Measurements from ENCODE around the gene HINT1.
"Not testable (repeated sequence)": the region's sequence is repeated elsewhere in the genome, so short reads cannot be mapped to it uniquely, and the experiment has no call there.

HINT1 gene

DNA sequence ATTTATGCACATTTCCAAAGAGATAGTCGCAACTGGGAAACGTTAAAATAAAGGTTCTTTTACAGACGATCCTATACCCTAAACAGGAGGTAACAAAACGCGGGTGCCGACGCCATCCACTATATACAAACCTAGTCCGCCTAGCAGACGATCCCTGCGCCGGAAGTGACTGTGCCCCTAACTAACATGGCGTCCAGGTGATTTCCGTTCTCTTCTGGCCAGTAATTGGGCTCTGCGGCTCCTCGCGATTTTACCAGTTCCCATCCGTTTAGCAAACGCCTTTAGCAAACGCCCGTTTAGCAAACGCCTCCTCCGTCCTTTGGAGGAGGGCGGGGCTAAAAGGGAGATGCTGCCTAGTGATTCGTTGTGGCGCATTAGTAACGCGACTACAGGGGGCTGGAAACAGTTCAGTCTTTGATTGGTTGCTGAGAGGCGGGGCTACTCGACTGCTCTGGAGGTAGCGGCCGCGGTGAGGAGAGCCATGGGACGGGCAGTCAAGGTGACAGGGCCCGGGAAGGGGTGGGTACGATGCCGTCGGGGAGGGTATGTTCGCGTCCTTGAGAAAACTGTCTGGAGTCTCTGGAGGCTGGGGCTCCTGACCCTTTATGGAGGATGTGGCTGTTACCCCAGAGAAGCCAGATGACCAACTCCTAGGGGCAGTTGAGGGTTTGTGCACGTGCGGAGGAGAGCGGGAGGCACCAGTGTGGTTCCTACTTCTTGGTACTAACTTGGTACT lies 5.7 kb upstream of the HINT1 start, which contains the start of gene LYRM7:
LYRM7 (plus strand) TSS at position 405 of the 736 bp plus-strand sequence; CDS start at position 482, 77 bp downstream.
- DNase-seq: peak; percentile 99

DNA sequence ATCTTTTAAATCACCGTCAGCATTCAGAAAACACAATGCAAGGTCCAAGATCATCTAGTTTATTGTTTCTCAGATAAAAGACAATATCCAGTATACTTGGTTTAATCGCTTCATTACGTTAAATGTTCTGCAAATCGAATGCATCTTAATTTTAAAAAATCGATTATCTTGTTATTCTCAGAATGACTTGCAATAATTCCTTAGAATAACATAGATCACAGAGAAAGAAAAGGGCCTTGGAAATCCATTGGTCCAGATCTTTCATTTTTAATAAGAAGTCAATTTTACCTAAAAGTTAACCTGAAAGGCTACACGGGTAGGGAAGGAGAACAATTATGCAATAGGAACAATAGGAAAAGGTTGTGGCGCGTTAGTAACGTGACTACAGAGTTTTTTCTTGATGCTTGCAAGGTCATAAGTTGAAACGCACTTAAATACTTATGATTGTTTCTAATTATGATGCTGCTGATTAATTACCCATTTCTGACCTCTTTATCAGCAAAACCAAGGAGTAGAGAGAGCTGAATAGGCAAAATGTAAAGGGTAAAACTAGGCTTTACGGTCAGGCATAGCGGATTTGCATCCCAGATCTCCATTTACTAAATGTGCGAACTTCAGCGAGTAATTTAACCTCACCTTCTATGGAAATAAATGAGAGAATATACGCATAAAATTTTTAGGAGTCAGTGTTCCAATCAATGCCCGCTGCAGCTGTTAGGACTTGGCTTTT lies 4.9 kb upstream of the HINT1 start:
- DNase-seq: no peak

DNA sequence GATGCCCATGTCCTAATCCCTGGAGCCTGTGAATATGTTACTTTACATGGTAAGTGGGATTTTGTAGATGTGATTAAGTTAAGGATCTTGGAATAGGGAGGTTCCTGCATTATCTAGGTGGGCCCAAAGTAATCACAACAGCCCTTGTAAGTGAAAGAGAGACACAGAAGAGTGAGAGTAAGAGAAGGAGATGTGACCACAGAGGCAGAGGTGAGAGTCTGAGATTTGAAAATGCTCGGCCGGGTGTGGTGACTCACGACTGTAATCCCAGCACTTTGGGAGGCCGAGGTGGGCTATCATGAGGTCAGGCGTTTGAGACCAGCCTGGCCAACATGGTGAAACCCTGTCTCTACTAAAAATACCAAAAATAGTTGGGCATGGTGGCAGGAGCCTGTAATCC lies 2.6 kb upstream of the HINT1 start:
- DNase-seq: no peak

GRCh38 chr5:131164191-131165118 lies 601 bp downstream of the HINT1 start:
- DNase-seq: peak; percentile 74

GRCh38 chr5:131163276-131164119 lies 1.6 kb downstream of the HINT1 start:
- peak; percentile 35 for DNase-seq

- no peak for DNase-seq
Measured at GRCh38 chr5:131160134-131160533, 4.9 kb downstream of the HINT1 start.

DNA sequence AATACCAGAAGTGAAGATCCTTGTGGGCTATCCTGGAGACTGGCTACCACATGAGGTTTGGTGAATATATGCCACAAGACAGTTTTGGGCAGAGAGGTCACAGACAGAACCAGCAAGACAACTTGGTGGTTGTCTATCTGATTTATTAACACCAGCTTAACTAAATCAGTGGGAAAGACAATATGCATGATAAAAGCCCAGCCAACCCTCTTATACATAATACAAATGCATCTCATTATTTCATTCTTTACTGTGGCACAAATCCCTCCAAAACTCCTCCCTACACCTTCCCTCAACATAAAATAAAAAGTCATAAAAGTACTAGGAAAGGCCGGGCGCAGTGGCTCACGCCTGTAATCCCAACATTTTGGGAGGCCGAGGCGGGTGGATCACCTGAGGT lies 8.1 kb downstream of the HINT1 start:
- DNase-seq: no peak

DNA sequence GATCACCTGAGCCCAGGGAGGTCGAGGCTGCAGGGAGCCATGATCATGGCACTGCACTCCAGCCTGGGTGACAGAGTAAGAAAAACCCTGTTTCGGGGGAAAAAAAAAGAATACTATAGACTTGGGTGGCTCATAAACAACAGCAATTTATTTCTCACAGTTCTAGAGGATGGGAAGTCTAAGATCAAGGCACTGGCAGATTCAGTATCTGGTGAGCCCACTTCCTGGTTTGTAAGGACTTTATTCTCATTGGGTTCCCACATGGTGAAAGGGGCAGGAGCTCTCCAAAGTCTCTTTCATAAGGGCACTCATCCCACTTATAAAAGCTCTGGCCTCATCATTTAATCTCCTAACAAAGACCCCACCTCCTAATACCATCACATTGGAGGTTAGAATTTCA lies 8.7 kb downstream of the HINT1 start:
- no peak for DNase-seq

GRCh38 chr5:131151216-131151615 lies 13.8 kb downstream of the HINT1 start:
- DNase-seq: no peak

- no peak for DNase-seq
Measured at GRCh38 chr5:131150408-131150807, 14.6 kb downstream of the HINT1 start.

GRCh38 chr5:131148835-131149234 lies 16.2 kb downstream of the HINT1 start:
- no peak for DNase-seq

DNA sequence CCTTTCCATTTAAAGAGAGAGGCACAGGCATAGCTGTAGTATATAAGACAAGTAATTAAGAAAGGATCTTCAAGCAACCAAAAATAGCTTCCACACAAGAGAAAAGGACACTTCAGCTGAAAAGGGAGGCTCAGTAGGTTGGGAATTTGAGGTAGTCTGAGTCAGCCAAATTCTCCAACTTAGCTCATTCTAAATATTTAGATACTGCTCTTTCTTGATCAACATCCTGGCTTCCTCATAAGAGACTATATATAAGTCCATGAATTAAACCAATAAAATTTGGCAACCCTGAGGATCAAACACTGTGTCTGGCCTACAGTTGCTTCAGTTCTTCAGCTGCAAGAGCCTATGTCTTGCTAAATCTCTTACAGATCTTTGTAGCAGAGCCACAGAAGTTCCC lies 17.8 kb downstream of the HINT1 start:
- DNase-seq: no peak

GRCh38 chr5:131142970-131143617 lies 22.0 kb downstream of the HINT1 start:
- DNase-seq: no peak

DNA sequence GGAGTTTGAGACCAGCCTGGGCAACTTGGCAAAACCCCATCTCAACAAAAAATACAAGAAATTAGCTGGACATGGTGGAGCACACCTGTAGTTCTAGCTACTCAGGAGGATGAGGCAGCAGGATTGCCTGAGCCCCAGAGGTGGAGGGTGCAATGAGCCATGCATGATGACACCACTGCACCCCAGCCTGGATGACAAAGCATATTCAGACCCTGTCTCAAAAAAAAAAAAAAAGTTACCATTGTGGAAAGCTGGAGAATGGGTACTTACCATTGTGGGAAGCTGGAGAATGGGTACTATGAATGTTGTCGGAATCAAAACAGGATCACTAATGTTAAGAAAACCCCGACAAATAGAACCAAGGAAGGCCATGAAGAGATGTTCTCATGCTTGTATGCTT lies 25.7 kb downstream of the HINT1 start:
- DNase-seq: no peak

DNA sequence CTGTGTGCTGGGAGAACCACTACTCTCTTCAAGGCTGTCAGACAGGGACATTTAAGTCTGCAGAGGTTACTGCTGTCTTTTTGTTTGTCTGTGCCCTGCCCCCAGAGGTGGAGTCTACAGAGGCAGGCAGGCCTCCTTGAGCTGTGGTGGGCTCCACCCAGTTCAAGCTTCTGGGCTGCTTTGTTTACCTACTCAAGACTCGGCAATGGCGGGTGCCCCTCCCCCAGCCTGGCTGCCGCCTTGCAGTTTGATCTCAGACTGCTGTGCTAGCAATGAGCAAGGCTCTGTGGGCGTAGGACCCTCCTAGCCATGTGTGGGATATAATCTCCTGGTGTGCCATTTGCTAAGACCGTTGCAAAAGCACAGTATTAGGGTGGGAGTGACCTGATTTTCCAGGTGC lies 26.6 kb downstream of the HINT1 start:
- not testable (repeated sequence) for DNase-seq

DNA sequence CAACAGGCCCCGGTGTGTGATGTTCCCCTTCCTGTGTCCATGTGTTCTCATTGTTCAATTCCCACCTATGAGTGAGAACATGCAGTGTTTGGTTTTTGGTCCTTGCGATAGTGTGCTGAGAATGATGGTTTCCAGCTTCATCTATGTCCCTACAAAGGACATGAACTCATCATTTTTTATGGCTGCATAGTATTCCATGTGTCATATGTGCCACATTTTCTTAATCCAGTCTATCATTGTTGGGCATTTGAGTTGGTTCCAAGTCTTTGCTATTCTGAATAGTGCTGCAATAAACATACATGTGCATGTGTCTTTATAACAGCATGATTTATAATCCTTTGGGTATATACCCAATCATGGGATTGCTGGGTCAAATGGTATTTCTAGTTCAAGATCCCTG lies 32.0 kb downstream of the HINT1 start:
- DNase-seq: not testable (repeated sequence)

DNA sequence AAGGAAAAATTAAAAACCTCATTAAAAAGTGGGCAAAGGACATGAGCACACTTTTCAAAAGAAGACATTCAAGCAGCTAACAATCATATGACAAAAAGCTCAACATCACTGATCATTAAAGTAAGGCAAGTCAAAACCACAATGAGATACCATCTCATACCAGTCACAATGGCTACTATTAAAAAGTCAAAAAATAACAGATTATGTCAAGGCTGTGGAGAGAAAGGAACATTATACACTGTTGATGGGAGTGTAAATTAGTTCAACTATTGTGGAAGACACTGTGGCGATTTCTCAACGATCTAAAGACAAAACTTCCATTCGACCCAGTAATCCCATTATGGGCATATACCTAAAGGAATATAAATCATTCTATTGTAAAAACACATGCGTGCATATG lies 35.8 kb downstream of the HINT1 start:
- no peak for DNase-seq

GRCh38 chr5:131127244-131127643 lies 37.8 kb downstream of the HINT1 start:
- not testable (repeated sequence) for DNase-seq

DNA sequence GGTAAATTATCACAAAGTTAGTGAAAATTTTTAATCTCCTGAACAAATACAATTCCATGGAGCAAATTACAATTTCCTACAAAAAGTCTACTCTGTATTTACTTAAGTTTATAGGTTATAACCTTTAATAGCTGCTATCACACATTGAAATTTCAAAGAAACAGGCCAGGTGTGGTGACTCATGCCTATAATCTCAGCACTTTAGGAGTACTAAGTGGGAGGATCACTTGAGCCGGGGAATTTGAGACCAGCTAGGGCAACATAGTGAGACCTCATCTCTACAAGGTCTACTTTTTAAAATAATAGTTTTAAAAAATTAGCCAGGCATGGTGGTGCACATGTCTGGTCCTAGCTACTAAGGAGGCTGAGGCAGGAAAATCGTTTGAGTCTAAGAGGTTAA lies 50.3 kb downstream of the HINT1 start:
- DNase-seq: no peak

DNA sequence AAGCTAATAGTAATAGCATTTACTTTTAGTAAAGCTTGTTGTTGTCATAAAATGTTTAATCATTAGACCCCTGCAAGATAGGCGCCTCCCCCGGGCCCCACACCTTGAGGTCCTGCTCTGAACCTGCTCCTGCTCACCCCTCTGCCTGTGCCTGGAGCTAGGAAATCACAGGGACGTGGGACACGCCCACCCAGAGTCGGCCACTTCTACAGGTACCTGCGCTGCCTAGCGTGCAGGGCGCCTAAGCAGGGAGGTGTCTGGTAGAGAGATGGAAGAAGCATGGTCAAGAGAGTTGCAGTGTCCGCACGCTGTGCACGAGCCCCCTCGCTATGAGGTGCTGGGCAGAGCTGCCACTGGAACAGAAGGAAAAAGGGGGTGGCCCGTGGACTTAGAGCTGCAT lies 52.6 kb downstream of the HINT1 start:
- DNase-seq: no peak

- DNase-seq: no peak
Measured at GRCh38 chr5:131110256-131110594, 54.8 kb downstream of the HINT1 start.

Data from fibroblast of skin of scalp (primary cell).